ENCODE measurements around the gene PIGR. TPM values are rescaled to one million over a fixed set of nuclear protein-coding genes. Genes with fewer than 3 reads are reported as not detected.

Gene PIGR
- polyA plus RNA-seq, 1 donor from 2014 or later: not detected

DNA sequence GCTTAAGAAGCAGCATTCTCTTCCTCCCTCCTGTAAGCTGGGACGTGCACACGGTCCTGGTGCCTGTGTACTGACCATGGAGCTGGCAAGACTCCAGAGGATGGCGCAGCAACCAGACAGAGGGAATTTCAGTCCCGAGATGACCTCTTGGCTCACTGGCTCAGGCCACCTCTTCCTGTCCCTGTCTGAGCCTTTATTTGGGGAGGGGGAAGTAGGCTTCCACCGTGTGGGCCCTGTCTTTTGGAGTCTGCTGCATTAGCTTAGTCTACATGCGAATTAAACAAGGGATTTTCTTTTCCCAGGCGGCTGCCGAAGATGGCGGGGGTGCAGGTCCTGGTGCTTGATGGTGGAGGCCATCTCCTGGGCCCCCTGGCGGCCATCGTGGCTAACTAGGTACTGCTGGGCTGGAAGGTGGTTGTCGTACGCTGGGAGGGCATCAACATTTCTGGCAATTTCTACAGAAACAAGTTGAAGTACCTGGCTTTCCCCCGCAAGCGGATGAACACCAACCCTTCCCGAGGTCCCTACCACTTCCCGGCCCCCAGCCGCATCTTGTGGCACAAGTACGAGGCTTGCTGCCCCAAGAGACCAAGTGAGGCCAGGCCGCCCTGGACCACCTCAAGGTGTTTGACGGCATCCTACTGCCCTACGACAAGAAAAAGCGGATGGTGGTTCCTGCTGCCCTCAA lies 38.8 kb downstream of the PIGR start:
- Histone ChIP-seq H3K9me2 (ENCODE audit: insufficient read depth, low read length) (no peaks in the 10 kb centered on the region), H3K4me2 (ENCODE audit: low read length) (no peak overlapping the region), H4K20me1 (ENCODE audit: insufficient read depth) (no peaks in the 10 kb centered on the region), H2AFZ (ENCODE audit: low read depth, low read length) (no peak overlapping the region), H3K9ac (ENCODE audit: low read length) (no peak overlapping the region), H3K4me3 (ENCODE audit: low read length) (no peak overlapping the region), H3K79me2 (replicated peaks; ENCODE audit: insufficient read depth, low read length) (no peaks in the 10 kb centered on the region), H3K27me3 (ENCODE audit: insufficient read depth, low read depth, low read length) (peaks cover 39% of the 10 kb centered on the region), H3K27ac (ENCODE audit: low read length) (no peak overlapping the region), H3K9me3 (ENCODE audit: low read length) (no peaks in the 10 kb centered on the region), H3F3A (ENCODE audit: insufficient read depth, low read length, poor library complexity, severe bottlenecking) (no peaks in the 10 kb centered on the region), H3K36me3 (ENCODE audit: insufficient read depth, low read length) (no peaks in the 10 kb centered on the region)
- TF ChIP-seq SMC3 (conservative IDR thresholded peaks at IDR 0.05; ENCODE audit: poor library complexity) (no peak), EP300 (conservative IDR thresholded peaks at IDR 0.05; ENCODE audit: poor library complexity, severe bottlenecking) (no peak), EZH2 (IDR thresholded peaks at IDR 0.05; ENCODE audit: borderline replicate concordance, insufficient read depth, low read length, poor library complexity, severe bottlenecking) (no peak), MXI1 (conservative IDR thresholded peaks at IDR 0.05; ENCODE audit: poor library complexity, severe bottlenecking) (no peak), RAD21 (conservative IDR thresholded peaks at IDR 0.05) (no peak), POLR2AphosphoS5 (IDR thresholded peaks at IDR 0.05) (no peak), TAF1 (IDR thresholded peaks at IDR 0.05; ENCODE audit: low read depth) (no peak)
- TF ChIP-seq, protein P1, sequence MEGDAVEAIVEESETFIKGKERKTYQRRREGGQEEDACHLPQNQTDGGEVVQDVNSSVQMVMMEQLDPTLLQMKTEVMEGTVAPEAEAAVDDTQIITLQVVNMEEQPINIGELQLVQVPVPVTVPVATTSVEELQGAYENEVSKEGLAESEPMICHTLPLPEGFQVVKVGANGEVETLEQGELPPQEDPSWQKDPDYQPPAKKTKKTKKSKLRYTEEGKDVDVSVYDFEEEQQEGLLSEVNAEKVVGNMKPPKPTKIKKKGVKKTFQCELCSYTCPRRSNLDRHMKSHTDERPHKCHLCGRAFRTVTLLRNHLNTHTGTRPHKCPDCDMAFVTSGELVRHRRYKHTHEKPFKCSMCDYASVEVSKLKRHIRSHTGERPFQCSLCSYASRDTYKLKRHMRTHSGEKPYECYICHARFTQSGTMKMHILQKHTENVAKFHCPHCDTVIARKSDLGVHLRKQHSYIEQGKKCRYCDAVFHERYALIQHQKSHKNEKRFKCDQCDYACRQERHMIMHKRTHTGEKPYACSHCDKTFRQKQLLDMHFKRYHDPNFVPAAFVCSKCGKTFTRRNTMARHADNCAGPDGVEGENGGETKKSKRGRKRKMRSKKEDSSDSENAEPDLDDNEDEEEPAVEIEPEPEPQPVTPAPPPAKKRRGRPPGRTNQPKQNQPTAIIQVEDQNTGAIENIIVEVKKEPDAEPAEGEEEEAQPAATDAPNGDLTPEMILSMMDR (IDR thresholded peaks at IDR 0.05; ENCODE audit: poor library complexity, severe bottlenecking): no peak
- TF ChIP-seq, protein P2, sequence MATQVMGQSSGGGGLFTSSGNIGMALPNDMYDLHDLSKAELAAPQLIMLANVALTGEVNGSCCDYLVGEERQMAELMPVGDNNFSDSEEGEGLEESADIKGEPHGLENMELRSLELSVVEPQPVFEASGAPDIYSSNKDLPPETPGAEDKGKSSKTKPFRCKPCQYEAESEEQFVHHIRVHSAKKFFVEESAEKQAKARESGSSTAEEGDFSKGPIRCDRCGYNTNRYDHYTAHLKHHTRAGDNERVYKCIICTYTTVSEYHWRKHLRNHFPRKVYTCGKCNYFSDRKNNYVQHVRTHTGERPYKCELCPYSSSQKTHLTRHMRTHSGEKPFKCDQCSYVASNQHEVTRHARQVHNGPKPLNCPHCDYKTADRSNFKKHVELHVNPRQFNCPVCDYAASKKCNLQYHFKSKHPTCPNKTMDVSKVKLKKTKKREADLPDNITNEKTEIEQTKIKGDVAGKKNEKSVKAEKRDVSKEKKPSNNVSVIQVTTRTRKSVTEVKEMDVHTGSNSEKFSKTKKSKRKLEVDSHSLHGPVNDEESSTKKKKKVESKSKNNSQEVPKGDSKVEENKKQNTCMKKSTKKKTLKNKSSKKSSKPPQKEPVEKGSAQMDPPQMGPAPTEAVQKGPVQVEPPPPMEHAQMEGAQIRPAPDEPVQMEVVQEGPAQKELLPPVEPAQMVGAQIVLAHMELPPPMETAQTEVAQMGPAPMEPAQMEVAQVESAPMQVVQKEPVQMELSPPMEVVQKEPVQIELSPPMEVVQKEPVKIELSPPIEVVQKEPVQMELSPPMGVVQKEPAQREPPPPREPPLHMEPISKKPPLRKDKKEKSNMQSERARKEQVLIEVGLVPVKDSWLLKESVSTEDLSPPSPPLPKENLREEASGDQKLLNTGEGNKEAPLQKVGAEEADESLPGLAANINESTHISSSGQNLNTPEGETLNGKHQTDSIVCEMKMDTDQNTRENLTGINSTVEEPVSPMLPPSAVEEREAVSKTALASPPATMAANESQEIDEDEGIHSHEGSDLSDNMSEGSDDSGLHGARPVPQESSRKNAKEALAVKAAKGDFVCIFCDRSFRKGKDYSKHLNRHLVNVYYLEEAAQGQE (IDR thresholded peaks at IDR 0.05; ENCODE audit: borderline replicate concordance): no peak

DNA sequence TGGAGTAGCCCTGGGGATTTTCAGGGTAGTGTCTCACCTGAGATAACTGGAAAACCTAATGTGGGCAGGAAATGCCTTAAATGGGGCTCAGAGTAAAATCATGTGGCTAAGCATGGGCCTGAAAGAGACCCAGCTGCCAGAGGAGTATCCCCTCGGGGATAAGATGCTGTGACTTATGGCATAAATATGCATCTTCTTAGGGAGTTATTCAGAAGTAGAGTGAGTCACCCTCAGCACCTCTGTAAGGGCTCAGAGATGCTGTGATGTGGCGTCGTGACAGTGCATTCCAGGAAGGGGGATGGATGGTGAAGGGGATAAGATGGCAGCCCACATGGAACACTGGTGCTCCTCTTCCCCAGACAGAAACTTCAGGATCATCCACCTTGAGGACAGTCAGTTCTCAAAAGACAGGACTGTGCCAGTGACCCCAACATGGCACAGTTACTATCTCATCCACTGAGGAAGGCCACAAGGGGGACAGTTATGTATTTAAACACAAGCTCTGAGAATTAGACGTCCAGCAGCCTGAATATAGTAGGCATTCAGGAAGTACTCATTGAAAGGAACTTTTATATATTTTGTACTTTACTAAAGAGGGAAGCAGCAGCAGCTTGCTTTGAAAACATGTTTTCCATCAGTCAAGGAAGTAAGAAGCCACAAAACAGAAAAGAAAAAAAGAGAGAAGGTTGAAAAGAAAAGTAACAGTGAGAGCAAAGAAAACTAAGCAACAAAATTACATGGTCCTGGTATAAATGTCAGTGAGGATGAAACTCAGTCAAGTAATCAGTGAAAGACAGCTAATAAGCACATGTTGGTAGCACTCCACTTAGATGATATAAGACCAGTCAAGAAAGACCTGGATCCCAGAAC lies 40.7 kb downstream of the PIGR start:
- Histone ChIP-seq H3K27me3 (ENCODE audit: insufficient read depth, low read depth, low read length) (peaks cover 34% of the 10 kb centered on the region), H3K27ac (ENCODE audit: low read length) (no peak overlapping the region), H3K79me2 (replicated peaks; ENCODE audit: insufficient read depth, low read length) (no peaks in the 10 kb centered on the region), H2AFZ (ENCODE audit: low read depth, low read length) (no peak overlapping the region), H3K4me2 (ENCODE audit: low read length) (no peak overlapping the region), H3F3A (ENCODE audit: insufficient read depth, low read length, poor library complexity, severe bottlenecking) (no peaks in the 10 kb centered on the region), H3K9me3 (ENCODE audit: low read length) (no peaks in the 10 kb centered on the region), H4K20me1 (ENCODE audit: insufficient read depth) (no peaks in the 10 kb centered on the region), H3K36me3 (ENCODE audit: insufficient read depth, low read length) (no peaks in the 10 kb centered on the region), H3K4me3 (ENCODE audit: low read length) (no peak overlapping the region), H3K9me2 (ENCODE audit: insufficient read depth, low read length) (no peaks in the 10 kb centered on the region), H3K9ac (ENCODE audit: low read length) (no peak overlapping the region)
- TF ChIP-seq, protein P1 (IDR thresholded peaks at IDR 0.05; ENCODE audit: poor library complexity, severe bottlenecking): no peak
- no peak for TF ChIP-seq EZH2 (IDR thresholded peaks at IDR 0.05; ENCODE audit: borderline replicate concordance, insufficient read depth, low read length, poor library complexity, severe bottlenecking)

Data from neural cell (in vitro differentiated cells).